HL-60 (cell line): ENCODE measurements around the gene AGAP3.

Source experiments
- DNase-seq, 2 experiments: peaks; one replicate each; pipeline ENCODE4 v3.0.0-alpha.2; 2010 to 2020; ENCODE audit warnings: low read depth in 1 of 2, low spot score in 1 of 2
- H3K27ac ChIP-seq: fragments of 250-450 bp; sonication (Bioruptor Pico); replicated peaks from 2 replicates; pipeline ENCODE4 v1.5.1; 2020; ENCODE audit warnings: mild to moderate bottlenecking, moderate library complexity
- H3K27me3 ChIP-seq: fragments of 250-450 bp; sonication (Bioruptor Pico); 2 replicates; pipeline ENCODE4 v1.5.1; 2021; ENCODE audit warnings: mild to moderate bottlenecking, moderate library complexity; ENCODE audit not compliant: insufficient read depth, poor library complexity, severe bottlenecking
- H3K4me3 ChIP-seq: replicated peaks from 2 replicates; pipeline ENCODE4 v1.5.1; 2011; ENCODE audit warnings: mild to moderate bottlenecking, control low read depth, low read length; ENCODE audit not compliant: insufficient read depth
- CTCF ChIP-seq: IDR thresholded peaks from one replicate; pipeline ENCODE4 v1.5.1; 2011; ENCODE audit warnings: low read length, control low read depth, inconsistent platforms; ENCODE audit not compliant: insufficient read depth
- GABPA ChIP-seq: IDR thresholded peaks from 2 replicates; pipeline ENCODE4 v1.6.1; 2012; ENCODE audit warnings: low read depth
- POLR2AphosphoS5 ChIP-seq: IDR thresholded peaks from 2 replicates; pipeline ENCODE4 v1.6.1; 2012; ENCODE audit warnings: low read depth
- REST ChIP-seq: IDR thresholded peaks from 2 replicates; pipeline ENCODE4 v1.6.1; 2012; ENCODE audit warnings: low read depth; ENCODE audit not compliant: insufficient replicate concordance
- SPI1 ChIP-seq: IDR thresholded peaks from 2 replicates; pipeline ENCODE4 v1.6.1; 2012; ENCODE audit warnings: low read depth, mild to moderate bottlenecking, borderline replicate concordance

The AGAP3 gene

GRCh38 chr7:151109094-151110048, 23.1 kb downstream of the AGAP3 start:
- Histone ChIP-seq H3K27me3 (no peaks in the 10 kb centered on the region), H3K4me3 (no peak overlapping the region), H3K27ac (no peak overlapping the region)
- no peak for TF ChIP-seq REST
- no peak for TF ChIP-seq SPI1
- TF ChIP-seq CTCF: no peak
- TF ChIP-seq GABPA: no peak
- TF ChIP-seq POLR2AphosphoS5: no peak
- no peak for DNase-seq

GRCh38 chr7:151110236-151110940, 24.1 kb downstream of the AGAP3 start:
- Histone ChIP-seq H3K27ac (no peak overlapping the region), H3K27me3 (no peaks in the 10 kb centered on the region), H3K4me3 (no peak overlapping the region)
- TF ChIP-seq POLR2AphosphoS5 (no peak), REST (no peak), GABPA (no peak), SPI1 (no peak), CTCF (no peak)
- no peak for DNase-seq

GRCh38 chr7:151110941-151111645, 24.8 kb downstream of the AGAP3 start:
- no peak overlapping the region for H3K4me3 ChIP-seq
- no peaks in the 10 kb centered on the region for H3K27me3 ChIP-seq
- no peak overlapping the region for H3K27ac ChIP-seq
- peak in 1 of 2 experiments; percentile 69 for DNase-seq
- TF ChIP-seq POLR2AphosphoS5: no peak
- peak; percentile 63 for TF ChIP-seq CTCF
